HEK293 (cell line): Measurements from ENCODE around the gene SCARB2.
A peak's percentile ranks its signal among the peaks of the same experiment; 100 is the strongest.

Experiments used
- CTCF ChIA-PET: fragments of 350-600 bp; formaldehyde crosslinking; extraction: SDS; loops from one replicate; lab custom pipeline; 2021; ENCODE audit warnings: antibody characterized with exemption; lab: Yijun Ruan, JAX
- POLR2A ChIA-PET: fragments of 300-600 bp; formaldehyde crosslinking; extraction: SDS; loops from one replicate; lab custom pipeline; 2020; ENCODE audit warnings: antibody characterized with exemption, inconsistent platforms; lab: Yijun Ruan, JAX
- H3K27ac ChIP-seq: fragments of 200-500 bp; sonication (Bioruptor generic); 2 replicates; pipeline ENCODE4 v1.5.1; 2014; ENCODE audit warnings: low read depth, low read length, control low read depth, inconsistent platforms; ENCODE audit errors: extremely low read depth
- H3K36me3 ChIP-seq, 2 experiments: fragments of 200-500 bp in 1 of 2; sonication (Bioruptor generic) in 1 of 2; 1 replicate in 1 of 2; 2 replicates in 1 of 2; pipeline ENCODE4 v1.5.1; 2014 to 2017; ENCODE audit warnings: inconsistent platforms in 2 of 2, low read length in 2 of 2; ENCODE audit not compliant: control insufficient read depth in 2 of 2, insufficient read depth in 1 of 2
- H3K4me1 ChIP-seq: fragments of 200-500 bp; sonication (Bioruptor generic); 2 replicates; pipeline ENCODE4 v1.5.1; 2014; ENCODE audit warnings: mild to moderate bottlenecking, low read length, inconsistent platforms; ENCODE audit not compliant: control insufficient read depth, insufficient read depth
- H3K4me3 ChIP-seq: 2 replicates; pipeline ENCODE4 v1.5.1; 2011; ENCODE audit warnings: low read depth, mild to moderate bottlenecking, control low read depth, low read length, moderate library complexity
- H3K9me3 ChIP-seq: fragments of 200-500 bp; sonication (Bioruptor generic); 2 replicates; pipeline ENCODE4 v1.5.1; 2014; ENCODE audit warnings: low read depth, low read length, inconsistent platforms; ENCODE audit not compliant: control insufficient read depth, insufficient read depth
- TRIM28 ChIP-seq: IDR thresholded peaks from 2 replicates; pipeline ENCODE4 v1.6.1; 2011; ENCODE audit warnings: low read length, control low read depth, borderline replicate concordance
- ZEB2 ChIP-seq: fragments of 450-650 bp; formaldehyde crosslinking; IDR thresholded peaks from 2 replicates; pipeline ENCODE4 v1.5.1; 2016; ENCODE audit warnings: missing biosample characterization, missing genetic modification characterization
- ZFHX2 ChIP-seq: fragments of 450-650 bp; formaldehyde crosslinking; conservative IDR thresholded peaks from 2 replicates; pipeline ENCODE4 v1.5.1; 2016; ENCODE audit warnings: missing biosample characterization, missing genetic modification characterization
- ZNF214 ChIP-seq: fragments of 450-650 bp; formaldehyde crosslinking; IDR thresholded peaks from 2 replicates; pipeline ENCODE4 v1.5.1; 2017; ENCODE audit warnings: missing biosample characterization, mild to moderate bottlenecking, missing genetic modification characterization, borderline replicate concordance
- ZNF366 ChIP-seq: fragments of 450-650 bp; formaldehyde crosslinking; conservative IDR thresholded peaks from 2 replicates; pipeline ENCODE4 v1.5.1; 2016; ENCODE audit warnings: missing biosample characterization, missing genetic modification characterization
- ZNF501 ChIP-seq: fragments of 450-650 bp; formaldehyde crosslinking; IDR thresholded peaks from 2 replicates; pipeline ENCODE4 v1.5.1; 2016; ENCODE audit warnings: missing biosample characterization, missing genetic modification characterization
- ZNF600 ChIP-seq: fragments of 450-650 bp; formaldehyde crosslinking; IDR thresholded peaks from 2 replicates; pipeline ENCODE4 v1.5.1; 2016; ENCODE audit warnings: missing biosample characterization, missing genetic modification characterization
- ZSCAN4 ChIP-seq: fragments of 450-650 bp; formaldehyde crosslinking; IDR thresholded peaks from 2 replicates; pipeline ENCODE4 v1.5.1; 2017; ENCODE audit warnings: missing biosample characterization, missing genetic modification characterization
- TF ChIP-seq, protein P1 (sequence below): fragments of 450-650 bp; formaldehyde crosslinking; IDR thresholded peaks from 2 replicates; pipeline ENCODE4 v1.5.1; 2016; ENCODE audit warnings: missing biosample characterization, missing genetic modification characterization, borderline replicate concordance
- TF ChIP-seq, protein P2 (sequence below): fragments of 450-650 bp; formaldehyde crosslinking; IDR thresholded peaks from 2 replicates; pipeline ENCODE4 v1.5.1; 2016; ENCODE audit warnings: missing biosample characterization, missing genetic modification characterization
- TF ChIP-seq, protein P3 (sequence below): fragments of 450-650 bp; formaldehyde crosslinking; IDR thresholded peaks from 2 replicates; pipeline ENCODE4 v1.5.1; 2016; ENCODE audit warnings: missing biosample characterization, missing genetic modification characterization

SCARB2 gene

GRCh38 chr4:76214177-76214675, 602 bp upstream of the SCARB2 start (continued):
- TF ChIP-seq, protein P1, sequence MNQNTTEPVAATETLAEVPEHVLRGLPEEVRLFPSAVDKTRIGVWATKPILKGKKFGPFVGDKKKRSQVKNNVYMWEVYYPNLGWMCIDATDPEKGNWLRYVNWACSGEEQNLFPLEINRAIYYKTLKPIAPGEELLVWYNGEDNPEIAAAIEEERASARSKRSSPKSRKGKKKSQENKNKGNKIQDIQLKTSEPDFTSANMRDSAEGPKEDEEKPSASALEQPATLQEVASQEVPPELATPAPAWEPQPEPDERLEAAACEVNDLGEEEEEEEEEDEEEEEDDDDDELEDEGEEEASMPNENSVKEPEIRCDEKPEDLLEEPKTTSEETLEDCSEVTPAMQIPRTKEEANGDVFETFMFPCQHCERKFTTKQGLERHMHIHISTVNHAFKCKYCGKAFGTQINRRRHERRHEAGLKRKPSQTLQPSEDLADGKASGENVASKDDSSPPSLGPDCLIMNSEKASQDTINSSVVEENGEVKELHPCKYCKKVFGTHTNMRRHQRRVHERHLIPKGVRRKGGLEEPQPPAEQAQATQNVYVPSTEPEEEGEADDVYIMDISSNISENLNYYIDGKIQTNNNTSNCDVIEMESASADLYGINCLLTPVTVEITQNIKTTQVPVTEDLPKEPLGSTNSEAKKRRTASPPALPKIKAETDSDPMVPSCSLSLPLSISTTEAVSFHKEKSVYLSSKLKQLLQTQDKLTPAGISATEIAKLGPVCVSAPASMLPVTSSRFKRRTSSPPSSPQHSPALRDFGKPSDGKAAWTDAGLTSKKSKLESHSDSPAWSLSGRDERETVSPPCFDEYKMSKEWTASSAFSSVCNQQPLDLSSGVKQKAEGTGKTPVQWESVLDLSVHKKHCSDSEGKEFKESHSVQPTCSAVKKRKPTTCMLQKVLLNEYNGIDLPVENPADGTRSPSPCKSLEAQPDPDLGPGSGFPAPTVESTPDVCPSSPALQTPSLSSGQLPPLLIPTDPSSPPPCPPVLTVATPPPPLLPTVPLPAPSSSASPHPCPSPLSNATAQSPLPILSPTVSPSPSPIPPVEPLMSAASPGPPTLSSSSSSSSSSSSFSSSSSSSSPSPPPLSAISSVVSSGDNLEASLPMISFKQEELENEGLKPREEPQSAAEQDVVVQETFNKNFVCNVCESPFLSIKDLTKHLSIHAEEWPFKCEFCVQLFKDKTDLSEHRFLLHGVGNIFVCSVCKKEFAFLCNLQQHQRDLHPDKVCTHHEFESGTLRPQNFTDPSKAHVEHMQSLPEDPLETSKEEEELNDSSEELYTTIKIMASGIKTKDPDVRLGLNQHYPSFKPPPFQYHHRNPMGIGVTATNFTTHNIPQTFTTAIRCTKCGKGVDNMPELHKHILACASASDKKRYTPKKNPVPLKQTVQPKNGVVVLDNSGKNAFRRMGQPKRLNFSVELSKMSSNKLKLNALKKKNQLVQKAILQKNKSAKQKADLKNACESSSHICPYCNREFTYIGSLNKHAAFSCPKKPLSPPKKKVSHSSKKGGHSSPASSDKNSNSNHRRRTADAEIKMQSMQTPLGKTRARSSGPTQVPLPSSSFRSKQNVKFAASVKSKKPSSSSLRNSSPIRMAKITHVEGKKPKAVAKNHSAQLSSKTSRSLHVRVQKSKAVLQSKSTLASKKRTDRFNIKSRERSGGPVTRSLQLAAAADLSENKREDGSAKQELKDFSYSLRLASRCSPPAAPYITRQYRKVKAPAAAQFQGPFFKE = no peak

- H3K36me3 ChIP-seq = no peaks in the 10 kb centered on the region
- ChIA-PET CTCF (interaction anchor here (1.2 kb wide), 1 partner anchor 33 kb away, joined by 6 read pairs; no protein-coding TSS in a partner anchor), POLR2A (no interaction called here)
- H3K9me3 ChIP-seq = no peaks in the 10 kb centered on the region
- H3K27ac ChIP-seq = peak overlapping the region; percentile 86
- H3K4me3 ChIP-seq = peak overlapping the region; percentile 68
- H3K4me1 ChIP-seq = no peaks in the 10 kb centered on the region
- TF ChIP-seq ZNF600 (tag by site-specific recombination) (peak; percentile 95; the same call in 1 of the 2 replicates), TRIM28 (0 out of 2 replicates have a peak, but pooled peaks have one; percentile 6), ZNF366 (tag by site-specific recombination) (peak; percentile 62), ZNF501 (tag by site-specific recombination) (peak; percentile 54; the same call in 1 of the 2 replicates), ZEB2 (peak; percentile 32; the same call in 1 of the 2 replicates), ZNF214 (tag by site-specific recombination) (no peak), ZSCAN4 (tag by site-specific recombination) (no peak), ZFHX2 (tag by site-specific recombination) (peak; percentile 58; the same call in 1 of the 2 replicates)
- TF ChIP-seq, protein P2, sequence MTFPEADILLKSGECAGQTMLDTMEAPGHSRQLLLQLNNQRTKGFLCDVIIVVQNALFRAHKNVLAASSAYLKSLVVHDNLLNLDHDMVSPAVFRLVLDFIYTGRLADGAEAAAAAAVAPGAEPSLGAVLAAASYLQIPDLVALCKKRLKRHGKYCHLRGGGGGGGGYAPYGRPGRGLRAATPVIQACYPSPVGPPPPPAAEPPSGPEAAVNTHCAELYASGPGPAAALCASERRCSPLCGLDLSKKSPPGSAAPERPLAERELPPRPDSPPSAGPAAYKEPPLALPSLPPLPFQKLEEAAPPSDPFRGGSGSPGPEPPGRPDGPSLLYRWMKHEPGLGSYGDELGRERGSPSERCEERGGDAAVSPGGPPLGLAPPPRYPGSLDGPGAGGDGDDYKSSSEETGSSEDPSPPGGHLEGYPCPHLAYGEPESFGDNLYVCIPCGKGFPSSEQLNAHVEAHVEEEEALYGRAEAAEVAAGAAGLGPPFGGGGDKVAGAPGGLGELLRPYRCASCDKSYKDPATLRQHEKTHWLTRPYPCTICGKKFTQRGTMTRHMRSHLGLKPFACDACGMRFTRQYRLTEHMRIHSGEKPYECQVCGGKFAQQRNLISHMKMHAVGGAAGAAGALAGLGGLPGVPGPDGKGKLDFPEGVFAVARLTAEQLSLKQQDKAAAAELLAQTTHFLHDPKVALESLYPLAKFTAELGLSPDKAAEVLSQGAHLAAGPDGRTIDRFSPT (tag by site-specific recombination) = 0 out of 2 replicates have a peak, but pooled peaks have one; percentile 30
- TF ChIP-seq, protein P3, sequence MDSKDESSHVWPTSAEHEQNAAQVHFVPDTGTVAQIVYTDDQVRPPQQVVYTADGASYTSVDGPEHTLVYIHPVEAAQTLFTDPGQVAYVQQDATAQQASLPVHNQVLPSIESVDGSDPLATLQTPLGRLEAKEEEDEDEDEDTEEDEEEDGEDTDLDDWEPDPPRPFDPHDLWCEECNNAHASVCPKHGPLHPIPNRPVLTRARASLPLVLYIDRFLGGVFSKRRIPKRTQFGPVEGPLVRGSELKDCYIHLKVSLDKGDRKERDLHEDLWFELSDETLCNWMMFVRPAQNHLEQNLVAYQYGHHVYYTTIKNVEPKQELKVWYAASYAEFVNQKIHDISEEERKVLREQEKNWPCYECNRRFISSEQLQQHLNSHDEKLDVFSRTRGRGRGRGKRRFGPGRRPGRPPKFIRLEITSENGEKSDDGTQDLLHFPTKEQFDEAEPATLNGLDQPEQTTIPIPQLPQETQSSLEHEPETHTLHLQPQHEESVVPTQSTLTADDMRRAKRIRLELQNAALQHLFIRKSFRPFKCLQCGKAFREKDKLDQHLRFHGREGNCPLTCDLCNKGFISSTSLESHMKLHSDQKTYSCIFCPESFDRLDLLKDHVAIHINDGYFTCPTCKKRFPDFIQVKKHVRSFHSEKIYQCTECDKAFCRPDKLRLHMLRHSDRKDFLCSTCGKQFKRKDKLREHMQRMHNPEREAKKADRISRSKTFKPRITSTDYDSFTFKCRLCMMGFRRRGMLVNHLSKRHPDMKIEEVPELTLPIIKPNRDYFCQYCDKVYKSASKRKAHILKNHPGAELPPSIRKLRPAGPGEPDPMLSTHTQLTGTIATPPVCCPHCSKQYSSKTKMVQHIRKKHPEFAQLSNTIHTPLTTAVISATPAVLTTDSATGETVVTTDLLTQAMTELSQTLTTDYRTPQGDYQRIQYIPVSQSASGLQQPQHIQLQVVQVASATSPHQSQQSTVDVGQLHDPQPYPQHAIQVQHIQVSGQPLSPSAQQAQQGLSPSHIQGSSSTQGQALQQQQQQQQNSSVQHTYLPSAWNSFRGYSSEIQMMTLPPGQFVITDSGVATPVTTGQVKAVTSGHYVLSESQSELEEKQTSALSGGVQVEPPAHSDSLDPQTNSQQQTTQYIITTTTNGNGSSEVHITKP (tag by site-specific recombination) = no peak
Measured at GRCh38 chr4:76212851-76213414, 691 bp downstream of the SCARB2 start.
